ENCODE results near the gene PPA1.
"Not testable (repeated sequence)": the region's sequence is repeated elsewhere in the genome, so short reads cannot be mapped to it uniquely, and the experiment has no call there.

PPA1 gene

GRCh38 chr10:70255329-70256299 lies 22.4 kb upstream of the PPA1 start:
- no peak for DNase-seq (ENCODE audit: low read depth)
- no peak for TF ChIP-seq CTCF (IDR thresholded peaks at IDR 0.05; ENCODE audit: low read depth, low read length, missing control alignments)

GRCh38 chr10:70254778-70255328 lies 21.6 kb upstream of the PPA1 start:
- no peak for DNase-seq (ENCODE audit: low read depth)
- no peak for TF ChIP-seq CTCF (IDR thresholded peaks at IDR 0.05; ENCODE audit: low read depth, low read length, missing control alignments)
- no peak overlapping the region for H3K4me3 ChIP-seq (ENCODE audit: low read depth, low read length)

More at GRCh38 chr10:70255329-70256299, 22.4 kb upstream of the PPA1 start:
- no peak overlapping the region for H3K4me3 ChIP-seq (ENCODE audit: low read depth, low read length)

GRCh38 chr10:70253878-70254765 lies 20.9 kb upstream of the PPA1 start:
- H3K4me3 ChIP-seq (ENCODE audit: low read depth, low read length) = no peak overlapping the region
- DNase-seq (ENCODE audit: low read depth) = no peak
- TF ChIP-seq CTCF (IDR thresholded peaks at IDR 0.05; ENCODE audit: low read depth, low read length, missing control alignments) = no peak

- no peak for TF ChIP-seq CTCF (IDR thresholded peaks at IDR 0.05; ENCODE audit: low read depth, low read length, missing control alignments)
- no peak for DNase-seq (ENCODE audit: low read depth)
- no peak overlapping the region for H3K4me3 ChIP-seq (ENCODE audit: low read depth, low read length)
Observed at GRCh38 chr10:70250961-70251680, 17.9 kb upstream of the PPA1 start.

GRCh38 chr10:70247360-70247759 lies 14.1 kb upstream of the PPA1 start:
- no peak for DNase-seq (ENCODE audit: low read depth)
- no peak for TF ChIP-seq CTCF (IDR thresholded peaks at IDR 0.05; ENCODE audit: low read depth, low read length, missing control alignments)
- H3K4me3 ChIP-seq (ENCODE audit: low read depth, low read length) = no peak overlapping the region

- no peak for TF ChIP-seq CTCF (IDR thresholded peaks at IDR 0.05; ENCODE audit: low read depth, low read length, missing control alignments)
- H3K4me3 ChIP-seq (ENCODE audit: low read depth, low read length) = no peak overlapping the region
- no peak for DNase-seq (ENCODE audit: low read depth)
Observed at GRCh38 chr10:70241081-70241480, 7.9 kb upstream of the PPA1 start.

GRCh38 chr10:70239986-70240385 lies 6.8 kb upstream of the PPA1 start:
- DNase-seq (ENCODE audit: low read depth); H3K4me3 ChIP-seq (ENCODE audit: low read depth, low read length): not testable (repeated sequence)

- H3K4me3 ChIP-seq (ENCODE audit: low read depth, low read length); DNase-seq (ENCODE audit: low read depth): not testable (repeated sequence)
Observed at GRCh38 chr10:70239077-70239976, 6.1 kb upstream of the PPA1 start.

Data from GM12864 (cell line).